ENCODE results near the gene C16orf96. TPM values are rescaled to one million over a fixed set of nuclear protein-coding genes. Genes with fewer than 3 reads are reported as not detected.

Gene C16orf96
- total and polyA plus RNA-seq, 3 donors from 2014 or later, result 10.3 to 19.8 (median 15.1) TPM

DNA sequence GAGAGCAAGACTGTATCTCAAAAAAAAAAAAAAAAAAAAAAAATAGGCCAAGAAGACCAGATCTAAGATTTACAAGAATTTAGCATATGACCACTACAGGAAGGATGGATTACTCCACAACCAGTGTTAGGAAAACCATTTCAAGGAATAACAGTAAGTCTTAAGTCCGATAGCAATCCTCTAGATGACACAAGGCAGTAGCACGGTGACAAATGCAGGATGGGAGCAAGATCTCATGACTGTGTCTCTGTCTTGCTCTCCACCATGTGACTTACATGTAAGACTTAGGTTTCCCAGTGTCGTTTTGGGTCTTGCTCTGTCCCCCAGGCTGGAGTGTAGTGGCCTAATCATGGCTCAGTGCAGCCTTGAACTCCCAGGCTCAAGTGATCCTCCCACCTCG lies 27.8 kb downstream of the C16orf96 start:
- H3K36me3 ChIP-seq (ENCODE audit: low read depth, missing control alignments), result no peaks in the 10 kb centered on the region
- TF ChIP-seq POLR2A (IDR thresholded peaks at IDR 0.05) (no peak), CTCF (IDR thresholded peaks at IDR 0.05) (no peak)
- no peak for DNase-seq
- no peaks in the 10 kb centered on the region for H3K4me1 ChIP-seq
- intact Hi-C loops (cut with DNase I; ENCODE audit: low total_unique reads), result no loop called here
- no peaks in the 10 kb centered on the region for H3K9me3 ChIP-seq
- H3K27me3 ChIP-seq, result no peaks in the 10 kb centered on the region
- 88 to 94% methylated on average over 4 of the region's 4 CpGs for WGBS, 2 donors
- no peak overlapping the region for H3K27ac ChIP-seq
- no peak overlapping the region for H3K4me3 ChIP-seq

GRCh38 chr16:4586291-4586690 lies 30.2 kb downstream of the C16orf96 start:
- DNase-seq, result no peak
- intact Hi-C loops (cut with DNase I; ENCODE audit: low total_unique reads), result no loop called here

GRCh38 chr16:4588386-4588785 lies 32.2 kb downstream of the C16orf96 start:
- no peaks in the 10 kb centered on the region for H3K36me3 ChIP-seq (ENCODE audit: low read depth, missing control alignments)
- no peak for DNase-seq
- H3K27me3 ChIP-seq, result no peaks in the 10 kb centered on the region
- intact Hi-C loops (cut with DNase I; ENCODE audit: low total_unique reads), result no loop called here
- WGBS, 2 donors, result 77 to 80% methylated on average over 2 of the region's 2 CpGs
- H3K27ac ChIP-seq, result no peak overlapping the region
- H3K4me1 ChIP-seq, result peaks cover 6% of the 10 kb centered on the region
- H3K4me3 ChIP-seq, result no peak overlapping the region
- H3K9me3 ChIP-seq, result no peaks in the 10 kb centered on the region
- TF ChIP-seq CTCF (IDR thresholded peaks at IDR 0.05), result no peak
- TF ChIP-seq POLR2A (IDR thresholded peaks at IDR 0.05), result no peak

More at GRCh38 chr16:4586291-4586690, 30.2 kb downstream of the C16orf96 start:
- Histone ChIP-seq H3K36me3 (ENCODE audit: low read depth, missing control alignments) (no peaks in the 10 kb centered on the region), H3K27ac (no peak overlapping the region), H3K27me3 (no peaks in the 10 kb centered on the region), H3K4me3 (no peak overlapping the region), H3K9me3 (no peaks in the 10 kb centered on the region), H3K4me1 (no peaks in the 10 kb centered on the region)
- no peak for TF ChIP-seq CTCF (IDR thresholded peaks at IDR 0.05)
- no peak for TF ChIP-seq POLR2A (IDR thresholded peaks at IDR 0.05)
- 66 to 75% methylated on average over 7 of the region's 7 CpGs for WGBS, 2 donors

DNA sequence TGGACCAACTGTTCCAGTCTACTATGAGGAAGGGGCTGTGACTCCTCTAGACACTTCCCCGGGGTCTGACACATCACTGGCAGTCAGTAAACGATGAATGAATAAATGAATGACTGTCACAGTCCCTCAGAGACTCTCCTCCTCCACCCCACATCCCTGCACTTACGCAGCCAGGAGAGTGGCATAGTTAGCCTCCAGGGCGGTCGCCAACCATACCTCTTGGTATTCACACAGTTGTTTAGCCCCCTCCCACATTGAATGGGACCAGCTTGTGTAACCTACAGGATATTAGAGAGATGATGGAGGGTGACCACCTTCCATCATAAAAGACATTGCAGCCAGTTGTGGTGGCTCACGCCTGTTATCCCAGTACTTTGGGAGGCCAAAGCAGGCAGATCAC lies 32.8 kb downstream of the C16orf96 start:
- no peak for DNase-seq
- TF ChIP-seq CTCF (IDR thresholded peaks at IDR 0.05) (no peak), POLR2A (IDR thresholded peaks at IDR 0.05) (no peak)
- Histone ChIP-seq H3K4me1 (peaks cover 6% of the 10 kb centered on the region), H3K36me3 (ENCODE audit: low read depth, missing control alignments) (no peaks in the 10 kb centered on the region), H3K27ac (no peak overlapping the region), H3K4me3 (no peak overlapping the region), H3K9me3 (no peaks in the 10 kb centered on the region), H3K27me3 (no peaks in the 10 kb centered on the region)
- intact Hi-C loops (cut with DNase I; ENCODE audit: low total_unique reads), result no loop called here
- WGBS, 2 donors, result 97 to 98% methylated on average over 4 to 6 of the region's 6 CpGs

- intact Hi-C loops (cut with DNase I; ENCODE audit: low total_unique reads), result no loop called here
- Histone ChIP-seq H3K36me3 (ENCODE audit: low read depth, missing control alignments) (no peaks in the 10 kb centered on the region), H3K9me3 (no peaks in the 10 kb centered on the region), H3K27ac (no peak overlapping the region), H3K4me1 (peaks cover 6% of the 10 kb centered on the region), H3K4me3 (no peak overlapping the region), H3K27me3 (no peaks in the 10 kb centered on the region)
- 65 to 72% methylated on average over 6 of the region's 6 CpGs for WGBS, 2 donors
- DNase-seq, result no peak
- no peak for TF ChIP-seq POLR2A (IDR thresholded peaks at IDR 0.05)
- TF ChIP-seq CTCF (IDR thresholded peaks at IDR 0.05), result no peak
Observed at GRCh38 chr16:4591191-4591590, 35.1 kb downstream of the C16orf96 start.
